GM23338 (cell line): ENCODE results near the gene SLC3A2.

Experiments
- CTCF ChIP-seq, 2 experiments: fragments of 200-600 bp in 1 of 2; sonication (generic) in 1 of 2; conservative IDR thresholded peaks; 2 replicates each; pipeline versions ENCODE4 v1.5.1 to v1.6.1; 2016 to 2017; ENCODE audit warnings: antibody characterized with exemption in 2 of 2, low read depth in 2 of 2, mild to moderate bottlenecking in 2 of 2, moderate library complexity in 1 of 2
- EZH2 ChIP-seq: fragments of 200-600 bp; sonication (generic); IDR thresholded peaks from one replicate; pipeline ENCODE4 v1.8.0; 2017; ENCODE audit warnings: antibody characterized with exemption, mild to moderate bottlenecking, low read depth; ENCODE audit not compliant: unreplicated experiment
- JUNB ChIP-seq: IDR thresholded peaks from one replicate; pipeline ENCODE4 v1.6.1; 2016; ENCODE audit warnings: antibody characterized with exemption; ENCODE audit not compliant: unreplicated experiment

DNA sequence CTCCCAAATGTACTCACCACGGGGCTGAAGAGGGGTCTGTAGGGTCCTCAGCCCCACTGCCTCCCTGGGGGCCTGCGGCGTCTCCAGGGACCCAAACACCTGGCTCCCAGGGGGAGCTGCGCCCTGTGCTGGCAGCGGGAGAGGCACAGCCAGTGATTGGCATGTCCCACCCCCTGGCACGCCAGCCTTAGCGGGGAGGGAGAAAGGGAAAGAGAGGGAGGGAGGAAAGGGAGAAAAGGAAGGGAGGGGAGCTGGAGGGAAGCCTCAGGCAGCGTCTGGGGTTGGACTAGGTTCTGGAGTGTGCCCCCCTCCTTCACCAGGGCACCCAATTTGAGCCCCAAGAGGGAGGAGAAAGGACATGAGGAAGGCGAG, 40.5 kb downstream of the SLC3A2 start, which contains the start of gene CHRM1:
- TF ChIP-seq CTCF (conservative IDR thresholded peaks at IDR 0.05; ENCODE audit: low read depth in 2 of 2) (no peak), JUNB (no peak), EZH2 (no peak)
